Gastrocnemius medialis (tissue), 4 donors: Measurements from ENCODE around the gene C6orf62.

Experiments
- POLR2A ChIP-seq, 2 donors: fragments of 450-650 bp; IDR thresholded peaks; one replicate each; pipeline ENCODE4 v1.6.1; 2017; ENCODE audit warnings: antibody characterized with exemption in 2 of 2, mild to moderate bottlenecking in 2 of 2, moderate library complexity in 2 of 2
- TF ChIP-seq, protein P1 (sequence below), 5 experiments: fragments of 450-650 bp in 3 of 5; fragments of 200-600 bp in 2 of 5; sonication (generic) in 2 of 5; IDR thresholded peaks in 4 of 5; conservative IDR thresholded peaks in 1 of 5; 1 replicate in 4 of 5; 2 replicates in 1 of 5; pipeline ENCODE4 v1.5.1; 2016 to 2019; ENCODE audit warnings: antibody characterized with exemption in 5 of 5, mild to moderate bottlenecking in 3 of 5, moderate library complexity in 3 of 5

GRCh38 chr6:24761851-24762250 is 42.9 kb upstream of the C6orf62 start:
- TF ChIP-seq, protein P1, sequence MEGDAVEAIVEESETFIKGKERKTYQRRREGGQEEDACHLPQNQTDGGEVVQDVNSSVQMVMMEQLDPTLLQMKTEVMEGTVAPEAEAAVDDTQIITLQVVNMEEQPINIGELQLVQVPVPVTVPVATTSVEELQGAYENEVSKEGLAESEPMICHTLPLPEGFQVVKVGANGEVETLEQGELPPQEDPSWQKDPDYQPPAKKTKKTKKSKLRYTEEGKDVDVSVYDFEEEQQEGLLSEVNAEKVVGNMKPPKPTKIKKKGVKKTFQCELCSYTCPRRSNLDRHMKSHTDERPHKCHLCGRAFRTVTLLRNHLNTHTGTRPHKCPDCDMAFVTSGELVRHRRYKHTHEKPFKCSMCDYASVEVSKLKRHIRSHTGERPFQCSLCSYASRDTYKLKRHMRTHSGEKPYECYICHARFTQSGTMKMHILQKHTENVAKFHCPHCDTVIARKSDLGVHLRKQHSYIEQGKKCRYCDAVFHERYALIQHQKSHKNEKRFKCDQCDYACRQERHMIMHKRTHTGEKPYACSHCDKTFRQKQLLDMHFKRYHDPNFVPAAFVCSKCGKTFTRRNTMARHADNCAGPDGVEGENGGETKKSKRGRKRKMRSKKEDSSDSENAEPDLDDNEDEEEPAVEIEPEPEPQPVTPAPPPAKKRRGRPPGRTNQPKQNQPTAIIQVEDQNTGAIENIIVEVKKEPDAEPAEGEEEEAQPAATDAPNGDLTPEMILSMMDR (IDR thresholded peaks at IDR 0.05 in 4 of 5, conservative IDR thresholded peaks at IDR 0.05 in 1 of 5), result no peak
- TF ChIP-seq POLR2A (IDR thresholded peaks at IDR 0.05), result no peak
